HG03460 (cell line): Measurements from ENCODE around the gene RSRC2.
"Not testable (repeated sequence)": the region's sequence is repeated elsewhere in the genome, so short reads cannot be mapped to it uniquely, and the experiment has no call there.

Experiments
- ATAC-seq: cut with Tn5 transposase; IDR thresholded peaks from one replicate; pipeline ENCODE4 v1.9.1; 2021; ENCODE audit not compliant: unreplicated experiment

RSRC2 gene, protein sequence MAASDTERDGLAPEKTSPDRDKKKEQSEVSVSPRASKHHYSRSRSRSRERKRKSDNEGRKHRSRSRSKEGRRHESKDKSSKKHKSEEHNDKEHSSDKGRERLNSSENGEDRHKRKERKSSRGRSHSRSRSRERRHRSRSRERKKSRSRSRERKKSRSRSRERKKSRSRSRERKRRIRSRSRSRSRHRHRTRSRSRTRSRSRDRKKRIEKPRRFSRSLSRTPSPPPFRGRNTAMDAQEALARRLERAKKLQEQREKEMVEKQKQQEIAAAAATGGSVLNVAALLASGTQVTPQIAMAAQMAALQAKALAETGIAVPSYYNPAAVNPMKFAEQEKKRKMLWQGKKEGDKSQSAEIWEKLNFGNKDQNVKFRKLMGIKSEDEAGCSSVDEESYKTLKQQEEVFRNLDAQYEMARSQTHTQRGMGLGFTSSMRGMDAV

DNA sequence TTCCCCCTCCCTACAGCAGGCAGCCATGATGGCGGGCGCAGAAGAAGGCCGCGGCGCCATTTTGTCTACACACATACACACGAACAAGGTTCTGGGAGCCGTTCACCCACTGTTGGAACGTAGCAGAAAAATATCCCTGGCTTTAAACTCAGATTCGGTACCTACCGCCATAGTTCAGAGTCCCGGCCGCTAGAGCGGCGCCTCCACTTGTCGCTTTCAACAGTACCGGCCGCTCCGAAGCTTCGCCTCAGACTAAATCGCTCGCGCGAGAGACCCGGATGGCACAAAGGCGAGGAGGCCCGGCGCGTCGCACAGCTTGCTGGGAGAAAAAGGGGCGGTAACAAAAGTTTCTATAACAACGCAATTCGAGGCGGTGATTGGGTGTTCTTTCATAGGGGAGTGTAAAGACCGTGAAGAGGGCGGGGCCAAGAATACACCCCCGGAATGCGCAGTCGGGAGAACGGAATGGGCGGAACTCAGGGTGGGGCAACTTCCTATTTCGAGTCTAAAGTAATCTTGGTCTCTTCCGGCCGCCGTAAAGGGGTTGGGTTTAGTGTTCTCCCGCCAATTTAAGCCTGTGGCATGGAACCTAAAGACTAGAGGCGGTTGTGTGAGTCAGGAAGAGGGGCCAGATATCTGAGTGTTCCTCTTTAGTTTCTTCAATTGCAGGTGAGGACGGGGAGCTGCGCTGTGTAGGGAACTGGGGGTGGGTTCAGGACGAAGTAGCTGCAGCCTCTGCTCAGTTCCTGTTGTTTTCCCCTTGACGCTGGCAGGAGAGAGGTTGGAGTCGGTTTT lies at the start of gene RSRC2, which contains the start of gene KNTC1:
Gene RSRC2 (minus strand): TSS at position 254 of the 795 bp plus-strand sequence. CDS start 83 bp downstream, at position 171.
Gene KNTC1 (plus strand): TSS at position 567 of the 795 bp plus-strand sequence. CDS start 2,815 bp downstream, outside the sequence.
- peak; percentile 89 for ATAC-seq

DNA sequence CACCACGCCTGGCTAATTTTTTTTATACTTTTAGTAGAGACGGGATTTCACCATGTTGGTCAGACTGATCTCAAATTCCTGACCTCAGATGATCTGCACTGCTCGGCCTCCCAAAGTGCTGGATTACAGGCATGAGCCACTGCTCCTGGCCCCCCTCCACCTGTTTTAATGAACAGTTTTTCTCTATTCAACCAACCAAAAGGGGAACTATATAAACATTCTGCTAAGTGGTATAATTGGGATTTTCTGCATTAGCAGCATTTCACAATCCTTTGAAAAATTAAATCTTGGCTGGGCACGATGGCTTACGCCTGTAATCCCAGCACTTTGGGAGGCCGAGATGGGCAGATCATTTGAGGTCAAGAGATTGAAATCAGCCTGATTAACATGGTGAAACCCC lies 45.1 kb upstream of the RSRC2 start:
- no peak for ATAC-seq

DNA sequence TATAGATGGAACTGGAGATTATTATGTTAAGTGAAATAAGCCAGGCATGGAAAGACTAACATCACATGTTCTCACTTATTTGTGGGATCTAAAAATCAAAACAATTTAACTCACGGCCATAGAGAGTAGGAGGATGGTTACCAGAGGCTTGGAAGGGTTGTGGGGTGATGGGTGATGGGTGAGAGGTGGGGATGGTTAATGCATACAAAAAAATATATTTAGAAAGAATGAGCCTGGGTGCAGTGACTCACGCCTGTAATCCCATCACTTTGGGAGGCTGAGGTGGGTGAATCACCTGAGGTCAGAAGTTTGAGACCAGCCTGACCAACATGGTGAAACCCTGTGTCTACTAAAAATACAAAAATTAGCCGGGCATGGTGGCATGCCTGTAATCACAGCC lies 43.3 kb upstream of the RSRC2 start:
- ATAC-seq, result not testable (repeated sequence)

DNA sequence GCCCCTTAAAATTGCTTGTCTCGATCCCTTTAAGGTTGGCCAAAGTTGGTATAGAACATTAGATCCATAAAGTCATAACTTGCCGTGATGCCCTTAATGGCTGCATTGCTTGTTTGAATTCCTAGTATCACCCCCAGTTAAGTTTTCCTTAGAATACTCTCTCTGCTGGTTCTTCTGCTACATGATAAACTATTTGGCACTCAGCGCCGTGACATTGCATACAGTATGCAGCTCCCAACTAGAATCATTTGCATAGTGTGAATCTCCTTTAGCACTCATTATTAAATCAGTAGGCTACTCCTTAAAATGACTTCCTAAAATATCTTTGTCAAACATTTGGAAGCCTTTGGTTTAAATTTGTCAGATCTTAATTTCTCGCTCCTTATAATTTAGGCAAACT lies 42.6 kb upstream of the RSRC2 start:
- ATAC-seq, result no peak

DNA sequence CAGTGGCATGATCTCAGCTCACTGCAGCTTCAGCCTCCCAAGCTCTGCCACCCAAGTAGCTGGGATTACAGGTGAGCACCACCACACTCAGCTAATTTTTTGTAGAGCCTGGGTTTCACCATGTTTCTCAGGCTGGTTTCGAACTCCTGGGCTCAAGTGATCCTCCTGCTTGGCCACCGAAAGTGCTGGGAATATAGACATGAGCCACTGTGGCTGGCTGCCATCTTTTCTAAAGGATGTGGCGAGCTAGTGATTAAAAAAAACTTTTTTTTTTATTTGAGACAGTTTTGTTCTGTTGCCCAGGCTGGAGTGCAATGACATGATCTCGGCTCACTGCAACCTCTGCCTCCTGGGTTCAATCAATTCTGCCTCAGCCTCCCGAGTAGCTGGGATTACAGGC lies 40.1 kb upstream of the RSRC2 start:
- not testable (repeated sequence) for ATAC-seq

DNA sequence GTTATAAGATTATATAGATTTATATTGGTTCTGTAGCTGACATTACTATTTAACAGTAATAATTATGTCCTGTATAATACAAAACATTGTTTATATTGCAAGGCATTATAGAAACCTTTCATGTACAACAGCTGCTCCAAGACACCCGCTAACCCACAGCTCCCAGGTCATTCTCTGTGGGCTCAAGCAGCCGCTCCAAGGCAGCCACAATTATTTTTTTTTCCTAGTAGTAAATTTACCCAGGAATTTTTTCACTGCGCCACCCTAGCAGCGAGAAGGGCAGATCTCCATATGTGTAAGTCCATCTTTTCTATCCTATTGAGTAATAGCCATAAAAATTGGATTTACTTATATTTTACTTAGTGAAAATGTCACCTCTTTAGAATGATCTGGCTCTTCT lies 36.6 kb upstream of the RSRC2 start:
- ATAC-seq, result no peak

DNA sequence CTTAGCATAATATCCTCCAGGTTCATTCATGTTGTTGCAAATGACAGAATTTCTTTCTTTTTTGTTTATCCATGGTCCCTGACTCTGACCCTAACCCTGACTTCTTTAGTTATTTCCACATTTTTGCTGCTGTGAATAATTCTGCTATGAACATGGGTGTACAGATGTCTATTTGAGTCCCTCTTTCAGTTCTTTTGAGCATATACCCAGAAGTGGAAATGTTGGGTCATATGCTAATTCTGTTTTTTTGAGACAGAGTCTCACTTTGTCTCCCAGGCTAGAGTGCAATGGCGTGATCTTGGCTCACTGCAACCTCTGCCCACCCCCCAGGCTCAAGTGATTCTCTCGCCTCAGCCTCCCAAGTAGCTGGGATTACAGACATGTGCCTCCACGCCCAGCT lies 33.4 kb upstream of the RSRC2 start:
- no peak for ATAC-seq

DNA sequence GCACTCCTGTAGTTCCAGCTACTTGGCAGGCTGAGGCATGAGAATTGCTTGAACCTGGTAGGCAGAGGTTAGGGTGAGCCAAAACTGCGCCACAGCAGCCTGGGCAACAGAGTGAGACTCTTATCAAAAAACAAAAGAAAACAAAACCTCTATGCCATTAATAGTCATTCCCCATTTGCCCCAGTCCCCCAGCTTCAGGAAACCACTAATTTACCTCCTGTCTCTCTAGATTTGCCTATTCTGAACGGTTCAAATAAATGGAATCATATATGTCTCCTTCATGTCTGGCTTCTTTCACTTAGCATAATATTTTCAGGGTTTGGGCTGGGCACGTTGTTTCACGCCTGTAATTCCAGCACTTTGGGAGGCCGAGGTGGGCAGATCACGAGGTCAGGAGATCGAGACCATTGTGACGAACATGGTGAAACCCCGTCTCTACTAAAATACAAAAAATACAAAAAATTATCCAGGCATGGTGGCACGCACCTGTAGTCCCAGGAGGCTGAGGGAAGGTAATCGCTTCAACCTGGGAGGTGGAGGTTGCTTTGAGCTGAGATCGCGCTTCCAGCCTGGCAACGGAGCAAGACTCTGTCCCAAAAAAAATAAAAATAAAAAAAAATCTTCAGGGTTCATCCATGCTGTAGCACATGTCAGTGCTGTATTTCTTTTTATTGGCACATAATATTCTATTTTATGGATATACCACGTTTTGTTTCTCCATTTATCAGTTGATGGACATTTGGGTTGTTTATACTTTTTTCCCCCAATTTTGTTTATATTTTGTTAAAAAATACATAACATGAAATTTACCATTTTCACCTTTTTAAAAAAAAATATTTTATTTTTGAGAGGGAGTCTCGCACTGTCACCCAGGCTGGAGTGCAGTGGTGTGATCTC lies 32.3 kb upstream of the RSRC2 start:
- no peak for ATAC-seq

DNA sequence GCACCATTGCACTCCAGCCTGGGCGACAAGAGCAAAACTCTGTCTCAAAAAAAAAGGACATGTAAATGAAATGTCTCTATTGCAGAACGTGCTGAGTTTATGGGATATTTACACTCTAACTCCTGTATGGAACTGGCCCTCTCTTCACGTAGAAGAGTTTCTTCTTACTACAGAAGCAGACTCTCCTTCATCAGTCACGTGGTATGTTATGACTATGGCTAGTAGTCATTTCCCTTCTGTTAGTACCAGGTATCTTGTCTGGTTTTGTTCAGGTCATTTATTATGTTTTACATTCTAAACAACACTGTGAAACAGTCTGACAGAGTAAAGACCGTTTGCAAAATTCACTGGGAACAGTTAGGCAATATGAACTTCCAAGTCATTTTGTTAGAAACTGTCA lies 20.6 kb upstream of the RSRC2 start:
- no peak for ATAC-seq

DNA sequence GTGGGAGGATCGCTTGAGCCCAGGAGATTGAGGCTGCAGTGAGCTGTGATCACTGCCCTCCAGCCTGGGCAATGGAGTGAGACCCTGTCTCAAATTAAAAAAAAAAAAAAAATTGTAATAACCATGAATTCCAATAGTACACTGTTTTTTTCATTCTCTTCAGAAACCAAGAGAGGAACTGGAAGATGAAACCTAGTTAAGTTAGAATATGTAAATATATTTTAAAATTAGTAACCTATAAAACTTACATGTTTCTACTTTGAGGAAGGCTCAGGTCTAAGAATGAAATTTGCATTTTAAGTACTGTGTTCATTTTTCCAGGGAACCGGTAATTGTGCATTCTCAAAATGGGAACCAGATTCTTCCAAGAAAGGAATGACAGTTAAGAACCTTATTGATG lies 19.1 kb upstream of the RSRC2 start:
- no peak for ATAC-seq

DNA sequence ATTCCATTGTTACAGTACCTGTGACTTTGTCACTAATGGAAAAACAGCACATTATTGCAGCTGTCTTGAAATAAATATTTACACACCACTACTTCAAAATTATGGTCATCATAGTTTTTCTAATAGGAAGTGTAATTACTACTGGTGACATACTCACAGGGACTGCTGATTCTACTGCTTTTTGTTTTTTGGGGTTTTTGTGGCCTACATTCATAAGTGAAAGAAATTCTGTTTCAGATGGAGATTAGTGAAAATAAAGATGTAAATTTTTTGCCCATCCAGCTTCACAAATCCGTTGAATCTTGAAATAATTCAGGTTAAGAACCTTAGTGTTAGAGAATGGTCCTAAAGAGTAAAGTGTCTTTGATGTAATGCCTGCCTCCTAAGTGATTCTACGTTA lies 17.8 kb upstream of the RSRC2 start:
- no peak for ATAC-seq

DNA sequence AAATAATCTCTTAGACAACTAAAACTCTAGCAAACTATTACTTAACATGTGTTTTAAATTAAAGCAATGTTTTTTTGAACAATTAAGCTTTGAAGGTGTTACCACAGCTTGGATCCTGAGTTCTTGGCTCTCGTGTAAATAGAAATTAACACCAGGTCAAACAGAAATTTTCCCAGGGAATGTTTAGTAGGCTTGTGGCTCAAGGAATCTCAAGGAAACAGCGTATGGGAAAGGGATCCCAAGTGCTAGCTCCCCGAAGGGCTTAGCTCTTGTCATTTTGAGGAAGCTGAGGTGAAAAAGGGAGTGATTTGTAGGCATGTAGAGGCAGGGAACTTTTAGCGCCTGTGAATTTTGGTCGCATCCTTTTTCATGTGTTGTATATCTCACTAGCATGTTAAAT lies 11.8 kb upstream of the RSRC2 start:
- no peak for ATAC-seq

DNA sequence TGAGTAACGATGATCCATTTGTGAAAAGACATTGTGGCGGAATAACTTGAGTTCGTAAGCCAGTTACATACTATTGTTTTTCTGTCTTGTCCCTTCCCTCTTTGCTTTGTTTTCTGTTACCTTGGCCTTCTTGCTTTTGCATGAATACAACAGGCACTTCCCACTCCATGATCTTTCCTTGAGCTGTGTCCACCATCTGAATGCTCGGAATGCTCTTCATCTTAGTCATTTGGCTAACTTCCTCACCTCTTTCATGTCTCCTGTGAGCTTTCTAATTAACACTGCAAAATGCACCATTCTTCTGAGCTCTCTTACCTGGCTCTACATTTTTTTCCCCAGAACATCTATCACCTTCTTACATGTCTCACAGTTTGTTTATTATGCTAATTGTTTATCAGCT lies 10.3 kb upstream of the RSRC2 start:
- no peak for ATAC-seq

DNA sequence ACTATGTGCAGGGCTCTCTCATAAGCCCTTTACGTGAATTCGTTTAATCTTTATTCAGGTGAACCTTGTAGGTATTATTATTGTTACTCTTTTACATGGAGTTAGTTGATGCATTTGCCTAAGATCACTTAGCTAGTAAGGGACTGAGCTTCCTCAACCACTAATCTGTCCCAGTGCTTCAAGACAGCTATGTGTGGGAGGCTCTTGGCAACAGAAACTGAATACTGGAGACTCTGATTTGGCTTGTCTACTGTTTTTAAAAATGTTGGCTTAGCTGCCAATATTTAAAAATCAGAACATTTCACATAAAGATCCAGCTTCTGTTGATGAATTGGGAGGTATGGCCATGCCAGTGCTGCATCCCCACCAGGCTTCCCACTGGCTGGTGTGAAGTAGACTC lies 7.1 kb upstream of the RSRC2 start:
- no peak for ATAC-seq

DNA sequence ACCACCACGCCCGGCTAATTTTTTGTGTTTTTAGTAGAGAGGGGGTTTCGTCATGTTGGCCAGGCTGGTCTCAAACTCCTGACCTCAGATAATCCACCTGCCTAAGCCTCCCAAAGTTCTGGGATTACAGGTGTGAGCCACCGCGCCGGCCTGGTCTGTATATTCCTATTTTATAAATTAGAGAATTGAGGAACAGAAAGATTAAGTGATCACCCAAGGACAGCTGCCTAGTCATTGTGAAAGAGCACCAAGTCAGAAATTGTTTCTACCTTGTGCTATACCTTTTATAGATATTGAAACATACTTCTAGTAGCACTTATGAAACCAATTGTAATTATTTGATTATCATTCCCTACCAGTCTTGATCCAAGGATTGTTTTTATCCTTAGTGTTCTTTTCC lies 2.3 kb upstream of the RSRC2 start:
- ATAC-seq, result no peak

DNA sequence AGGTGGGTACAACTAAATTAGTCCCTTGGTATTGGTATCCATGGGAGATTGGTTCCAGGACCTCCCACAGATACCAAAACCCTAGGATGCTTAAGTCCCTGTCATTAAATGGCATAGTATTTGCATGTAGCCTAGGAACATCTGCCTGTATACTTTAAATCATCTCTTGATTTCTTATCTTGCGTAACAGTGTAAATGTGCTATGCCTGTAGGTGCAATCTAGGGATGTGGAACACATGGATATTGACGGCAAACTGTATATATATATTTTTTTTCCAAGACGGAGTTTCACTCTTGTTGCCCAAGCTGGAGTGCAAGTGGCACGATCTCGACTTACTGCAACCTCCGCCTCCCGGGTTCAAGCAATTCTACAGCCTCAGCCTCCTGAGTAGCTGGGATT lies 1.8 kb upstream of the RSRC2 start:
- ATAC-seq, result no peak

DNA sequence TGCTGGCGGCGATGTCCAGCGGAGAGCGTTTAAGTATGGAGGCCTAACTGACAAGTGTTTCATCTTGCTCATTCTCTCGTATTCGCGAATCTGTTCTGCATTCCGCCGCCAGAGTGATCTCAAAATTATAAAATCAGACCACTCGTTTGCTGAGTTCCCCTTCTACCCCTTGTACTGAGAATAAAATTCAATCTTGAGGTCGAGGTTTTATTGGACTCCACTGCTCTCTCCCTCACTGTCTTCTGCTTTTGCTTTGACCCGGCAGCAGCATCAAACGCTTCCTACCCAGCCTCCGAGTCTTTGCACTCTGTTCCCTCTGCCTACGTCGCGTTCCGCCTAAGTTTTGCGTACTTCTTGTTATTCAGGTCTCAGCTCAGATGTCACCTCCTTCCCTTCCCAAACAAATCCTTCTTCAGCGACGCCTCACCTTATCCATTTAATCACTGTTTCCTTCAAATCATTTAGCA lies 775 bp upstream of the RSRC2 start:
- peak; percentile 1 for ATAC-seq

DNA sequence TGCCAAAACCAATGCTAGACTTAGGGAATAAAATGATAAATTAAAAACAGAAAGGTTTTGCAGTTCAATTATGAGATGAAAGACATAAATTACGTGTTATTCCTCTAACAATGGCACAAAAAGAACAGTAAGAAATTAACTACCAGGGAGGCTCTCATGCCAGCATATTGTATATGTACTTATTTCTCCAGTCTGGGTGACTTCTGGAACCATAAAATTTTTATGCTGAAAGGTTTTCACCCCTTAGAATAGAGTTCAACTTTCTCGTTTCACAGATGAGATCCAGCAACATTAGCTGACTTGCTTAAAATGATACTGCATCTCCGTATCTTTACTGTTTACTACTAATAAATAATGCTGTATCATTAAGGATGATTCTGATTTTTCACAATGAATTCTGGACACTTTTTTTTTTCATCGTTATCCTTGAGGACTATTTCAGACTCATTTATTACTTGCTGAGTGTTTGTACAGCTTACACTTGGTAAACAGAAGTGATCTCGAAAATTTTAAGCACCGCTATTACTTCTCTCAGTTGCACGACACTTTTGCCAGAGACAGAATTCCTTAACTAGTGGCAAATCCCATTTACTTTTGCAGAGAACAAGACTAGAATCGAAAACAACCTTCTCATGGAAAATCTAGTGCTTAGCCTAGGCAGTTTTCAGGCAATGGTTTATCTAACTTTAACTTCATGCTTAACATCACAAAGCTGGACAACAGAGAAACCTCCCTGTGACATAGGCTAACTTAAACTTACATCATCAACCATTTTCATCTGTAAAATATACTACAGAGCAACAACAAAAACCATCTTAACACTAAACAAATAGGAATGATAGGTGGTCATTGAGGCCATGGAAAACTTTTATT lies 2.7 kb downstream of the RSRC2 start:
- ATAC-seq, result no peak

DNA sequence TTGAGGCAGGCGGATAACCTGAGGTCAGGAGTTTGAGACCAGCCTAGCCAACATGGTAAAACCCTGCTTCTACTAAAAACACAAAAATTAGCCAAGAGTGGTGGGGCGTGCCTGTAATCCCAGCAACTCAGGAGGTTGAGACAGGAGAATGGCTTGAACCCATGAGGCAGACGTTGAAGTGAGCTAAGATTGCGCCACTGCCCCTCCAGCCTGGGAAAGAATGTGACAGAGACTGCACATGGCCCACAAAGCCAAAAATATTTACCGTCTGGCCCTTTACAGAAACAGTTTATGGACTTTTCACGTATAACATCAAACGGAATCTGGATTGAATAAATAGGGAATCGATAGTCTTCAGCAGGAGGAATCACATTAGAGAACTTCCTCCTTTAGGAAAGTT lies 3.5 kb downstream of the RSRC2 start:
- no peak for ATAC-seq

DNA sequence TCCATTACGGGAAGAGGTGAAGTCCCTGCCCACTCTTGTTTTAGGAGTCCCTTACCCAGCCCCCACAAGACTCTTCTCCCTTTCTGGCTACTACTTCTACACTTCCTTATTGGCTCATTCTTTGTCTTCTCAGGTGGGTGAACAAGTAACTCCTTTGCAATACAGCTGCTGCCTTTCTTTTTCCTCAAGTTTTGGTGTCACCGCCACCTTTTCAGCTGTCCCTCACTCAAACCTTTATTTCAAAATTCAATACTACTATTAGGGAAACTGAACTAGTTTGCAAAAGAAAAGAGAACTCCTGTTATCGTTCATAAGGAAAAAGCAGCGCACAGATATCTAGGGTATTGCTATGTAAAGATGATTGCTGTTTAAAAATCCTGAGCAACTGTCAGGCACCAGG lies 6.1 kb downstream of the RSRC2 start:
- no peak for ATAC-seq
